Fibroblast of the aortic adventitia (primary cell): ENCODE data around the gene DIP2B. TPM values are rescaled to one million over a fixed set of nuclear protein-coding genes. Genes with fewer than 3 reads are reported as not detected.

ENCODE experiments used
- DNase-seq: peaks from one replicate; pipeline ENCODE4 v3.0.0-alpha.2; 2010; ENCODE audit warnings: low read depth
- H3K4me3 ChIP-seq: 2 replicates; pipeline ENCODE4 v1.5.1; 2011; ENCODE audit warnings: low read depth, mild to moderate bottlenecking, control low read depth, low read length, moderate library complexity
- CTCF ChIP-seq: IDR thresholded peaks from 2 replicates; pipeline ENCODE4 v1.5.1; 2011; ENCODE audit warnings: mild to moderate bottlenecking, low read length, control low read depth, inconsistent platforms; ENCODE audit not compliant: insufficient read depth
- total RNA-seq: library from RNA; depleted of rRNA; stranded (reverse); fragments of >200 nt; gene quantifications from 2 replicates; pipeline ENCODE4 v1.2.3, GENCODE V29; 2012; ENCODE audit warnings: low replicate concordance

DIP2B gene
- total RNA-seq, 1 donor = 26.7 TPM

- DNase-seq = no peak
- no peak overlapping the region for H3K4me3 ChIP-seq
- no peak for TF ChIP-seq CTCF
Observed at GRCh38 chr12:50610171-50610570, 105.4 kb downstream of the DIP2B start.

GRCh38 chr12:50611021-50611744, 106.4 kb downstream of the DIP2B start:
- no peak for TF ChIP-seq CTCF
- no peak overlapping the region for H3K4me3 ChIP-seq
- no peak for DNase-seq

- no peak for DNase-seq
- H3K4me3 ChIP-seq = no peak overlapping the region
- TF ChIP-seq CTCF = no peak
Observed at GRCh38 chr12:50612882-50613281, 108.1 kb downstream of the DIP2B start.

- TF ChIP-seq CTCF = no peak
- no peak overlapping the region for H3K4me3 ChIP-seq
- DNase-seq = no peak
Observed at GRCh38 chr12:50613463-50613862, 108.7 kb downstream of the DIP2B start.

- no peak for TF ChIP-seq CTCF
- H3K4me3 ChIP-seq = no peak overlapping the region
- DNase-seq = peak; percentile 30
Observed at GRCh38 chr12:50614167-50614759, 109.5 kb downstream of the DIP2B start.

- no peak overlapping the region for H3K4me3 ChIP-seq
- TF ChIP-seq CTCF = no peak
- DNase-seq = no peak
Observed at GRCh38 chr12:50615145-50615906, 110.5 kb downstream of the DIP2B start.
